ENCODE data around the gene SF3B2. TPM values are rescaled to one million over a fixed set of nuclear protein-coding genes. Genes with fewer than 3 reads are reported as not detected.

Gene SF3B2
- total and polyA plus RNA-seq, 9 of the 15 experiments (the other 6 are each of a cell fraction or from before 2014, with no cell fraction given): 58.3 to 248 (median 157) TPM

DNA sequence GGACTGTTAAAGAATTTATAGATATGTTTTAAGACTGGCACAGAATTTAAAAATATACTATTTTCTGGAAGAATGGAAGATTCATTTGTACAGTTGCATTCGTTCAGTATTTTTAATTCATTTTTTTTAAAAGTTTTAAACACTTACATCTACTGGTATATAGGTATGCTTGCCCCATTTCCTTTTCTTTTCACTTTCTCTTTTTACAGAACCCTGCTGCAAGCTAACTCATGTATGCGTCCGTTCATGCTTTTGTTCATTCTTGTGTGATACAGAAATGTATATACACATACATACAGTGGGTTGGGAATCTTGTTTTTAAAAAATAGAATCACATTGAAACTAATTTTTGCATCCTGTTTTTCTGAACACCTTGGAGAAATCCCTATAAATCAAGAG, 48.9 kb downstream of the SF3B2 start:
- intact Hi-C loops (cut with micrococcal nuclease): no loop called here
- TF ChIP-seq CHD1 (IDR thresholded peaks at IDR 0.05; ENCODE audit: low read length): no peak
- no peak for TF ChIP-seq SETDB1 (IDR thresholded peaks at IDR 0.05; ENCODE audit: low read length)
- TF ChIP-seq, protein P1, sequence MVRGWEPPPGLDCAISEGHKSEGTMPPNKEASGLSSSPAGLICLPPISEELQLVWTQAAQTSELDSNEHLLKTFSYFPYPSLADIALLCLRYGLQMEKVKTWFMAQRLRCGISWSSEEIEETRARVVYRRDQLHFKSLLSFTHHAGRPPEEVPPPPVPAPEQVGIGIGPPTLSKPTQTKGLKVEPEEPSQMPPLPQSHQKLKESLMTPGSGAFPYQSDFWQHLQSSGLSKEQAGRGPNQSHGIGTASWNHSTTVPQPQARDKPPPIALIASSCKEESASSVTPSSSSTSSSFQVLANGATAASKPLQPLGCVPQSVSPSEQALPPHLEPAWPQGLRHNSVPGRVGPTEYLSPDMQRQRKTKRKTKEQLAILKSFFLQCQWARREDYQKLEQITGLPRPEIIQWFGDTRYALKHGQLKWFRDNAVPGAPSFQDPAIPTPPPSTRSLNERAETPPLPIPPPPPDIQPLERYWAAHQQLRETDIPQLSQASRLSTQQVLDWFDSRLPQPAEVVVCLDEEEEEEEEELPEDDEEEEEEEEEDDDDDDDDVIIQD (CRISPR knock-in tag; IDR thresholded peaks at IDR 0.05): no peak
- TF ChIP-seq ZBTB5 (IDR thresholded peaks at IDR 0.05): no peak
- no peak for TF ChIP-seq POLR2A (conservative IDR thresholded peaks at IDR 0.05)
- TF ChIP-seq ZNF717 (CRISPR knock-in tag; IDR thresholded peaks at IDR 0.05): no peak
- no peak for TF ChIP-seq BRCA1 (IDR thresholded peaks at IDR 0.05)
- no peak for TF ChIP-seq BRCA1 (CRISPR knock-in tag; IDR thresholded peaks at IDR 0.05)
- no peak for TF ChIP-seq ZNF354B (CRISPR knock-in tag; IDR thresholded peaks at IDR 0.05)
- no peak for TF ChIP-seq SRSF9 (IDR thresholded peaks at IDR 0.05; ENCODE audit: borderline replicate concordance, low read depth, low read length)
- TF ChIP-seq ZNF384 (IDR thresholded peaks at IDR 0.05; ENCODE audit: low read depth, low read length): no peak
- TF ChIP-seq, protein P2, sequence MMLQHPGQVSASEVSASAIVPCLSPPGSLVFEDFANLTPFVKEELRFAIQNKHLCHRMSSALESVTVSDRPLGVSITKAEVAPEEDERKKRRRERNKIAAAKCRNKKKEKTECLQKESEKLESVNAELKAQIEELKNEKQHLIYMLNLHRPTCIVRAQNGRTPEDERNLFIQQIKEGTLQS (IDR thresholded peaks at IDR 0.05): no peak
- TF ChIP-seq, protein P2 (CRISPR knock-in tag; conservative IDR thresholded peaks at IDR 0.05): no peak
- TF ChIP-seq ETV5 (CRISPR knock-in tag; IDR thresholded peaks at IDR 0.05; ENCODE audit: low read depth): no peak
- TF ChIP-seq SMARCA4 (IDR thresholded peaks at IDR 0.05): no peak
- no peak for TF ChIP-seq NR2C2 (CRISPR knock-in tag; IDR thresholded peaks at IDR 0.05)
- no peak for TF ChIP-seq NR2C2 (tag; IDR thresholded peaks at IDR 0.05)

More for the DNA sequence above, 48.9 kb downstream of the SF3B2 start:
- no peak overlapping the region for H3K27ac ChIP-seq (ENCODE audit: extremely low read depth, low read depth, low read length)
- H3K36me3 ChIP-seq (ENCODE audit: control insufficient read depth, insufficient read depth, low read length): no peaks in the 10 kb centered on the region
- H4K20me1 ChIP-seq (replicated peaks; ENCODE audit: control insufficient read depth, insufficient read depth, low read length): no peaks in the 10 kb centered on the region; the same call in 1 of the 2 replicates
- DNase-seq (ENCODE audit: extremely low read depth in 1 of 4, low spot score in 3 of 4): no peak
- no peaks in the 10 kb centered on the region for H3K27me3 ChIP-seq (ENCODE audit: control insufficient read depth in 2 of 2, insufficient read depth in 2 of 2, low read length in 2 of 2)
- ATAC-seq: no peak
- no peak overlapping the region for H3K4me3 ChIP-seq
- BruUV-seq (replicated peaks): no TSS peak
- CTCF ChIA-PET (ENCODE audit: low intra/inter-chr PET ratio): no interaction called here
- H3K9me1 ChIP-seq (ENCODE audit: control insufficient read depth, insufficient read depth, low read length): no peaks in the 10 kb centered on the region
- peak; percentile 15 for FAIRE-seq
- H3K9me3 ChIP-seq (replicated peaks; ENCODE audit: control insufficient read depth, insufficient read depth, low read depth, low read length): no peaks in the 10 kb centered on the region
- no peak overlapping the region for H3K9ac ChIP-seq (ENCODE audit: insufficient read depth in 1 of 2, low read depth in 2 of 2, low read length in 2 of 2)
- H2AFZ ChIP-seq (ENCODE audit: low read depth, low read length): no peak overlapping the region
- WGBS (ENCODE audit: insufficient coverage, low coverage, missing lambda C conversion rate): 65% methylated on average over 3 of the region's 3 CpGs
- in situ Hi-C loops (cut with MboI): no loop called here
- no peak overlapping the region for H3K4me2 ChIP-seq (ENCODE audit: insufficient read depth, low read length)
- POLR2A ChIA-PET: interaction anchor here (0.6 to 2.0 kb wide), 4 partner anchors 15 to 802 kb away, joined by 3 to 5 read pairs (median 4); no protein-coding TSS in a partner anchor
- H3K4me1 ChIP-seq (replicated peaks in 1 of 2; ENCODE audit: control insufficient read depth in 2 of 2, insufficient read depth in 2 of 2, low read length in 2 of 2): peaks cover 0 to 4% of the 10 kb centered on the region in 2 experiments; a peak in 2 of 5 replicates
- peaks cover 2% of the 10 kb centered on the region; the same call in 1 of the 3 replicates for H3K79me2 ChIP-seq (ENCODE audit: control insufficient read depth, insufficient read depth, low read length)

Measured in K562 (cell line).